WI38 (cell line): Measurements from ENCODE around the gene TNIP2.

ENCODE experiments used
- H3K4me3 ChIP-seq: 2 replicates; pipeline ENCODE4 v1.5.1; 2011; ENCODE audit warnings: low read depth, mild to moderate bottlenecking, control low read depth, low read length
- TF ChIP-seq, protein P1 (sequence below): IDR thresholded peaks from 2 replicates; pipeline ENCODE4 v1.5.1; 2012; ENCODE audit warnings: low read depth, mild to moderate bottlenecking, control low read depth, low read length

The TNIP2 gene

DNA sequence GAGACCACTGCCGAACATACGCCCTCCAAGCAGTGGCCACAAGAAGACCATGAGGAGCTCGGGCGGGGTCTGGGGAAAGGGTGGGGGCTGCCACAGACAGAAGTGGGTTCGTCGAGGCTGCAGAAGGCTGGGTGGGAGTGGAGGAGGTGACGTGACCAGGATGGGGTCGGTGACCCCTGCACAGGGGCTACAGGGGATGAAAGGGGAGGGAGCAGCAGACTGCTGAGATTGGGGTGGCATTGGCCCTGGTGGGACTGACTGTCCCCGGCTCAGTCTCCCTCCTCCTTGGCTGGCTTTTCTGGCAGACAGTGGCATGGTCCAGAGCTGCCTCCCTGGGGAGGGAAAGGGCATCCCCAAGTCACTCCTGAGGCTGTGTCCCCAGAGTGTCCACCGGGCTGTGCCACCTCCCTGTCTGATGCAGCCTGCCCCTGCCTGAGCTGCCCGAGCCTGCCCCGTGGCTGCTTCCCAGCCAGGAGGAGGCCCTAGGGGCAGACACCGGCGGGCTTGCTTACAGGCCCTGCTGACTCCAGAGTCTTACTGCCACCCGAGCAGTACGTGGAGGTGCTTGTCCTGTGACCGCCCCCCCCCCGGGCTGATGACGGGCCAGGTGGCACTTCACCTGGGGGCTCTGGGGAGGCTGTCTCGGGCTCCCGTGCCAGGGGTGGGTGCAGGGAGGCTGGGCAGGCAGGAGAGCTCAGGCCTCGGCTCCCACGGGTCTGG, 44.0 kb upstream of the TNIP2 start:
- H3K4me3 ChIP-seq, result no peak overlapping the region
- TF ChIP-seq, protein P1, sequence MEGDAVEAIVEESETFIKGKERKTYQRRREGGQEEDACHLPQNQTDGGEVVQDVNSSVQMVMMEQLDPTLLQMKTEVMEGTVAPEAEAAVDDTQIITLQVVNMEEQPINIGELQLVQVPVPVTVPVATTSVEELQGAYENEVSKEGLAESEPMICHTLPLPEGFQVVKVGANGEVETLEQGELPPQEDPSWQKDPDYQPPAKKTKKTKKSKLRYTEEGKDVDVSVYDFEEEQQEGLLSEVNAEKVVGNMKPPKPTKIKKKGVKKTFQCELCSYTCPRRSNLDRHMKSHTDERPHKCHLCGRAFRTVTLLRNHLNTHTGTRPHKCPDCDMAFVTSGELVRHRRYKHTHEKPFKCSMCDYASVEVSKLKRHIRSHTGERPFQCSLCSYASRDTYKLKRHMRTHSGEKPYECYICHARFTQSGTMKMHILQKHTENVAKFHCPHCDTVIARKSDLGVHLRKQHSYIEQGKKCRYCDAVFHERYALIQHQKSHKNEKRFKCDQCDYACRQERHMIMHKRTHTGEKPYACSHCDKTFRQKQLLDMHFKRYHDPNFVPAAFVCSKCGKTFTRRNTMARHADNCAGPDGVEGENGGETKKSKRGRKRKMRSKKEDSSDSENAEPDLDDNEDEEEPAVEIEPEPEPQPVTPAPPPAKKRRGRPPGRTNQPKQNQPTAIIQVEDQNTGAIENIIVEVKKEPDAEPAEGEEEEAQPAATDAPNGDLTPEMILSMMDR, result no peak

DNA sequence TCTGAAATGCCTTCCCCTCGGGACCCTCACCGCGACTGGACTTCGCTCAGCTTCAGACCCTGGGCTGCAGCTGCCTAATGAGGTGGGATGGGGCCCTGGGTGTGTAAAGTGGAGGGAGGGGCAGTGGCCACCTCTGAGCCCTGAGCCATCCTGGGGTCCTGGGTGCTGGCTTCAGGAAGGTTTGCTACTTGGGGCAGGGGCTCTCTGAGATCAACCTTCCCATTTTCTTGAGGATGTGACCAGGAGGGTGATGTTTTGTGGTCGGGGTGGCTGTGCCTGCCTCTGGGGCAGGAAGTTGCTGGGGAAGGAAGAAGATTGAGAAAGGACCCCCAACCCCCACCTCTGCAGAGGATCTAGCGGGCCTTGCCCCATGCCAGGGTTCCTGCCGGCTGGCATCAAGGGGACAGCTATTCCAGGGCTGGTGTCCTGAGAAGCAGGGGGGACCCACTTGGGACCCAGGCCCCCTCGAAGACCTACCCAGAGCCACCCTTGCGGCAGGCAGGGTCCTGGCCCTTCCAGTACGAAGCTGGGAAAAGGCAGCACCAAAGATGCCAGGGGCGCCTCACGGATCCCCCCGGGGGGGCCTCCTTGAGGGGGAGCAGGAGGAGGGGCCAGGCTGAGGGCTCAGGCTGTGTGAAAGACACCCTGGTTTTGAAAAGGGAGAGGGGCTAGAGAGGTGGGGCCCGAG, 43.2 kb upstream of the TNIP2 start:
- no peak overlapping the region for H3K4me3 ChIP-seq
- TF ChIP-seq, protein P1, result no peak

DNA sequence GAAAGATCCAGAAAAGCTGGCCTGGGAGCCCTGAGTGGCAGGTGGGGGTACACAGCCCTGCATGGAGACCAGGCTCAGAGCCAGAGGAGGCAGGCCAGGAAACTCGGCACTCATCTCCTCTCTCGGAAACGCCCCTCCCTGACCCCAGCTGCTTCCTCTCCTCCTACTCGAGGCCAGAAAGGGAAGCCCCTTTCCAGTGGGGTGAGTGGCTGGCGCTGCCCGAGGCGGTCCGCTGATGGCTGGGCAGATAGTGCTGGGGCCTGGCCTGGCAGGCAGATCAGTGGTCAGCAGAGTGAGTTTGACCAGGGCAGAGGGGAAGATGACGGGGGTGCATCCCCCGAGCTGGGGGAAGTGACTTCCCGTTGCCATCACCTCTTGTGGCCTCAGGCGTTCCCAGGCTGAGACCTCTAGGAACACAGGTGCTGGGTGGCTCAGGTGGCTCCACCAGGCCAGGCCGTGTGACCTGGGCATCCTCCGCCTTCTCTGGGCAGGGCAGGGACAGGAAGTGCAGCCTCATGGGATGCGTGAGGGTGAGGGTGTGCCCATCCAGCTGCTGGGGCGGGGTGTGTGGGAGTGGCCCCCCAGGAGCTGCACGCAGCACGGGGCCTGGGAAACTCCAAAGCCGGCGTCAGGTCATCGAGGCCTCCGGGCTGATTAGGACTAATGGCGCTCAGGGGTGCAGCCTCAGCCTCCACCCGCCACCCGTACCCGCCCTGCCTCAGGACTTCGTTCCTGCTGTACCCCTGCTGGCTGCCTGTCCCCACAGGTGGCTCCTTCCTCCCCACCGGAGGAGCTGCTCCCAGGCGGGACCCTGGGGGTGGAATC, 42.5 kb upstream of the TNIP2 start:
- H3K4me3 ChIP-seq, result no peak overlapping the region
- TF ChIP-seq, protein P1, result no peak

DNA sequence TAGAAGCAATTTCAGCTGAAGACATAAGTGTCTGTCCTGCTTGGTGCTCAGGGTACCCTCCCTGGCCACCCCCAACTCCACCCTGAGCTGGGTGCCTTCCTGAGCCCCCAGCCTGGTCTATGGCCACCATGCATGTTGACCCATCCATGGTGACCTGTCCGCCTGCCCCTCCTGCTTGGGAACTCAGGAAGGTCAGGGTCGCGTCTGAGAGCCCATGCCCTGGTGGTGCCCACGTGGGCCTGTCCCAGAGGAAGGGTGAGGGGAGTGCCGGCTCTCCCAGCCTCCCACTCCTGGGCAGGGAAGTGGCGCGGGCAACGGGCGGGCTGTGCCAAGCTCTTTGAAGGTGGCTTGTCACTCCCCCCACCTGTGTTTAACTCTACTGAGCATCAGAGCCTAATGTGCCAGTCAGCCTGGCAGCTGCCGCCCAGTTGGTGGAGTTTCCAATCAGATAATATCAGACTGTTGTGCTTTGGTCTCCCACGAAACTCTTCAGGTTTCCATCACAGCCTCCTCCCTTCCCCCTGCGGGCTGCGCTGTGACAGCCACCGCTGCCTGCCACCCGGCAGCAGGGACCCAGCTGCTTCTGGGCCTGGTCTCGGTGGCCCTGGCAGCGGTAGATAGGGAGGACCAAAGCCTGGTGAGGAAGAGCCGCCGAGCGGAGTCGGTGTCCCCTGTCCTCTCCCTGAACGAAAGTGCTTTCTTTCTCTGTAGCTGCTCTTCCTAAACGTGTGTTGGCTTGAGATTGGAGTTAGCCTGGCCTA, 41.6 kb upstream of the TNIP2 start:
- no peak overlapping the region for H3K4me3 ChIP-seq
- TF ChIP-seq, protein P1, result no peak

DNA sequence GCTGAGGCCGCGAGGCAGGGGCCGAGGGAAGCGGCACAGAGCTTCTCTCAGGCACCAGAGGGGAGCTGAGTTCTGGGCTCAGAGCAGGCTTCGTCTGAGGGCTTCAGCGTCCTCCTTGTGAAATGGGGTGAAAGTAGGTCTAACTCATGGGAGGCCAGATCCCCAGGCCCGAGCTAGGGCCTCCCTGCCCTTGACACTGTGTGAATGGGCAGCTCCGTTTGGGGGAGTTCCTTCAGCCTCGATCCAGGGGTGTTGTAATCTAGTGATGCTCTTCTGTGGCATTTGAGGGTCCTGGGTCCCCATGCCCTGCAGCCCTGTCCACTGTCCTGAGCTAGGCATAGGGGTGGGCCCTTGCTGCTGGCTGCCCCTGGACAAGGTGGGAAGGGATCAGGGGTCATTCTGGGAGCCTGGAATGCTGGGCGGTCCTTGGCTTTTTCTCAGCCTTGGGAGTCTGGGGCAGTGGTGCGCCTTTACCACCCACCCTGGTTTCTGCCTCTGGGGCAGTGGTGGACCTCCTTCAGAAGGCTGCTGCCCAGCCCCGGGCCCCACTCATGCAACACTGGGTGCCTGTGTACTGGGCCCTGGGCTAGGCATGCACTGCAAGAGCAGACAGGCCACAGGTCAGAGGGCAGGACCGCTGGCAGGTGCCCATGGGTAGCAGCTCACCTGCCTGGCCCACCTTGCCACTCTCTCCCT, 40.9 kb upstream of the TNIP2 start:
- H3K4me3 ChIP-seq, result no peak overlapping the region

More for the DNA sequence above, 40.9 kb upstream of the TNIP2 start:
- TF ChIP-seq, protein P1, result no peak
